HL-60 (cell line): ENCODE measurements around the gene NT5C.

ENCODE experiments used
- POLR2AphosphoS5 ChIP-seq: IDR thresholded peaks from 2 replicates; pipeline ENCODE4 v1.6.1; 2012; ENCODE audit warnings: low read depth
- TF ChIP-seq, protein P1 (sequence below): IDR thresholded peaks from one replicate; pipeline ENCODE4 v1.5.1; 2011; ENCODE audit warnings: low read length, control low read depth, inconsistent platforms; ENCODE audit not compliant: insufficient read depth

DNA sequence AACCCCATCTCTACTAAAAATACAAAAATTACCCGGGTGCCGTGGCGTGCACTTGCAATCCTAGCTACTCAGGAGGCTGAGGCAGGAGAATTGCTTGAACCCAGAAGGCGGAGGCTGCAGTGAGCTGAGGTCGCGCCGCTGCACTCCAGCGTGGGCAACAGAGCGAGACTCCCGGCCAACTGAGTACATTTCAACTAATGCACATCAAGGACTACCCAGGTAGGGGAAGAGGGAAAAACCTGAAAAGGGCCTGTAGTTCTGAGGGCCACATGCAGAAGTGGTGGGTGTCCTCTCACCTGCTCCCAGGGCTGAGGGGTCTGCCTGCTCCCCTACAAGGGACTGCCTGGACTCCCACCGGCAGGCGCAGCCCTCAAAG is 44.4 kb downstream of the NT5C start:
- TF ChIP-seq, protein P1, sequence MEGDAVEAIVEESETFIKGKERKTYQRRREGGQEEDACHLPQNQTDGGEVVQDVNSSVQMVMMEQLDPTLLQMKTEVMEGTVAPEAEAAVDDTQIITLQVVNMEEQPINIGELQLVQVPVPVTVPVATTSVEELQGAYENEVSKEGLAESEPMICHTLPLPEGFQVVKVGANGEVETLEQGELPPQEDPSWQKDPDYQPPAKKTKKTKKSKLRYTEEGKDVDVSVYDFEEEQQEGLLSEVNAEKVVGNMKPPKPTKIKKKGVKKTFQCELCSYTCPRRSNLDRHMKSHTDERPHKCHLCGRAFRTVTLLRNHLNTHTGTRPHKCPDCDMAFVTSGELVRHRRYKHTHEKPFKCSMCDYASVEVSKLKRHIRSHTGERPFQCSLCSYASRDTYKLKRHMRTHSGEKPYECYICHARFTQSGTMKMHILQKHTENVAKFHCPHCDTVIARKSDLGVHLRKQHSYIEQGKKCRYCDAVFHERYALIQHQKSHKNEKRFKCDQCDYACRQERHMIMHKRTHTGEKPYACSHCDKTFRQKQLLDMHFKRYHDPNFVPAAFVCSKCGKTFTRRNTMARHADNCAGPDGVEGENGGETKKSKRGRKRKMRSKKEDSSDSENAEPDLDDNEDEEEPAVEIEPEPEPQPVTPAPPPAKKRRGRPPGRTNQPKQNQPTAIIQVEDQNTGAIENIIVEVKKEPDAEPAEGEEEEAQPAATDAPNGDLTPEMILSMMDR, result no peak
- TF ChIP-seq POLR2AphosphoS5, result no peak
